GM10847 (cell line): Measurements from ENCODE around the gene RASSF1.

Experiments
- POLR2A ChIP-seq: IDR thresholded peaks from 2 replicates; pipeline ENCODE4 v1.6.1; 2011; ENCODE audit not compliant: insufficient read length; ENCODE audit errors: extremely low read depth

Gene RASSF1

GRCh38 chr3:50304601-50305000 lies 36.0 kb downstream of the RASSF1 start:
- no peak for TF ChIP-seq POLR2A

GRCh38 chr3:50303013-50303815 lies 37.4 kb downstream of the RASSF1 start, which contains the start of gene HYAL1:
Gene HYAL1 (minus strand): TSS chr3:50303574. CDS start chr3:50302956, 618 bp downstream.
- TF ChIP-seq POLR2A, result no peak

- TF ChIP-seq POLR2A, result no peak
Measured at GRCh38 chr3:50302095-50303012, 38.3 kb downstream of the RASSF1 start.

- TF ChIP-seq POLR2A, result no peak
Measured at GRCh38 chr3:50300681-50301254, 39.9 kb downstream of the RASSF1 start.

GRCh38 chr3:50299929-50300680 lies 40.5 kb downstream of the RASSF1 start:
- TF ChIP-seq POLR2A, result no peak

GRCh38 chr3:50299638-50299928 lies 41.1 kb downstream of the RASSF1 start:
- no peak for TF ChIP-seq POLR2A

- peak; percentile 95 for TF ChIP-seq POLR2A
Measured at GRCh38 chr3:50298836-50299637, 41.6 kb downstream of the RASSF1 start, which contains the start of the genes HYAL3 and NAA80. Gene HYAL3 (minus strand): TSS chr3:50299405. CDS start chr3:50295602, 3,803 bp downstream. Gene NAA80 (minus strand): TSS chr3:50299405. CDS start chr3:50297463, 1,942 bp downstream.

GRCh38 chr3:50297896-50298725 lies 42.5 kb downstream of the RASSF1 start:
- no peak for TF ChIP-seq POLR2A

- no peak for TF ChIP-seq POLR2A
Measured at GRCh38 chr3:50297384-50297775, 43.3 kb downstream of the RASSF1 start.

- no peak for TF ChIP-seq POLR2A
Measured at GRCh38 chr3:50296721-50297383, 43.8 kb downstream of the RASSF1 start.

GRCh38 chr3:50295553-50296431 lies 44.8 kb downstream of the RASSF1 start:
- TF ChIP-seq POLR2A, result no peak
